GM19452 (cell line): ENCODE data around the gene EPM2AIP1.
"Not testable (repeated sequence)": the region's sequence is repeated elsewhere in the genome, so short reads cannot be mapped to it uniquely, and the experiment has no call there.

Experiments used
- ATAC-seq: cut with Tn5 transposase; IDR thresholded peaks from one replicate; pipeline ENCODE4 v1.9.1; 2021; ENCODE audit not compliant: unreplicated experiment

Gene EPM2AIP1

DNA sequence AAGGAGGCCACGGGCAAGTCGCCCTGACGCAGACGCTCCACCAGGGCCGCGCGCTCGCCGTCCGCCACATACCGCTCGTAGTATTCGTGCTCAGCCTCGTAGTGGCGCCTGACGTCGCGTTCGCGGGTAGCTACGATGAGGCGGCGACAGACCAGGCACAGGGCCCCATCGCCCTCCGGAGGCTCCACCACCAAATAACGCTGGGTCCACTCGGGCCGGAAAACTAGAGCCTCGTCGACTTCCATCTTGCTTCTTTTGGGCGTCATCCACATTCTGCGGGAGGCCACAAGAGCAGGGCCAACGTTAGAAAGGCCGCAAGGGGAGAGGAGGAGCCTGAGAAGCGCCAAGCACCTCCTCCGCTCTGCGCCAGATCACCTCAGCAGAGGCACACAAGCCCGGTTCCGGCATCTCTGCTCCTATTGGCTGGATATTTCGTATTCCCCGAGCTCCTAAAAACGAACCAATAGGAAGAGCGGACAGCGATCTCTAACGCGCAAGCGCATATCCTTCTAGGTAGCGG lies at the start of gene EPM2AIP1:
TSS of gene EPM2AIP1 (minus strand) at position 326 of the 520 bp plus-strand sequence. CDS start at position 272, 54 bp downstream.
- ATAC-seq, result peak; percentile 84

DNA sequence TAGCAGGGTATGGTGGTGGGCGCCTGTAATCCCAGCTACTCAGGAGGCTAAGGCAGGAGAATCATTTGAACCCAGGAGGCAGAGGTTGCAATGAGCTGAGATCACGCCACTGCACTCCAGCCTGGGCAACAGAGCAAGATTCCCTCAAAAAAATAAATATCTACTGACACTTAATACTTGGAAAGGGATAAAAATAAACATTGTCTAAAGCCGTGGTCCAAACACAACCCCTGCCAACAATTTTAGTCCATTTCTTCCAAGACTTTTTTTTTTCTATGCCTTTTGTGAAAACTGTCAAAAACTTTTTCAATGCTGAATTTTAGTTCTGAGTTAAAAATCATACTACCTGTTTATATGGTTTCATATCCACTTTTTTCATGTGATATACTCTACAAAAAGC lies 49.8 kb upstream of the EPM2AIP1 start:
- ATAC-seq, result not testable (repeated sequence)

DNA sequence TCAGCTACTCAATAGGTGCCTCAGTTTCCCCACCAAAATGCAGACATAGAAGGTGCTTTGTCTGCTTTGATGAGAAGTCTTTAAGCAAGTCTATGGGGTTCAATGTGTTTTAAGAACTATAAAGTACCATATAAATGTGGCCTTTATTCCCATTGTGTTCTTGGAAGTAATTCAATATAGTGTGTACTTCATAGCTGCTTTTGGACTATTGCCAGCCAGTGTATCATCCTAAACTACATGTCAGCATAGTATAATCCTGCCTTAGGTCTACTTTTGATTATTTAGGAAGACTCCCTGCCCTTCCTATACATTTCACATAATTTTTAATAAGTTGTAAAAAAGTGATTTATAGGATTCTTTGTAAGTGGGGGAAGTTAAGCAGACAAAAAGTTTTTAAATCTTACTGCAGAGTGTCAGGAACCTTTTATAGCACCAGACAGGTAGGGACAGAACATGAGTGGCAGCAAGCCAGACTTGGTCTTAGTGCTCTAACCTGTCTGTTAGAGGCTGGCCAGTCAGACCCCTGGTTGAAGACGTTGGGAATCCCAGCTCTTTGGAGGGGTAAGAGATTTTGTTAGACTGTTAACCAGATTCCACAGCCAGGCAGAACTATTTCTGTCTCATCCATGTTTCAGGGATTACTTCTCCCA lies 48.7 kb upstream of the EPM2AIP1 start:
- no peak for ATAC-seq

DNA sequence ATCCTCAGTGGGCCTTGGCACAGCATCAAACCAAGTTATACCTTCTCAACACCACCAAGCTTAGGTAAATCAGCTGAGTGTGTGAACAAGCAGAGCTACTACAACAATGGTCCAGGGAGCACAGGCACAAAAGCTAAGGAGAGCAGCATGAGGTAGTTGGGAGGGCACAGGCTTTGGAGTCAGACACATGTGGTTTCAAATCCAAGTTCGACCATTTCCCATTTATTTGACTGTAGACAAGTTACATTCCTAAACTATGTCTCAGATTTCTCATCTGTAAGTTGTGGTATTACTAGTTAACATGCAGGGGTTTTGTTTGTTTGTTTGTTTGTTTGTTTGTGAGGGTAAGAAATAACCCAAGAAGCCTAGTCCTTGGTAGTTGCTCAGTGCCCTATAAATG lies 47.3 kb upstream of the EPM2AIP1 start:
- ATAC-seq, result no peak

DNA sequence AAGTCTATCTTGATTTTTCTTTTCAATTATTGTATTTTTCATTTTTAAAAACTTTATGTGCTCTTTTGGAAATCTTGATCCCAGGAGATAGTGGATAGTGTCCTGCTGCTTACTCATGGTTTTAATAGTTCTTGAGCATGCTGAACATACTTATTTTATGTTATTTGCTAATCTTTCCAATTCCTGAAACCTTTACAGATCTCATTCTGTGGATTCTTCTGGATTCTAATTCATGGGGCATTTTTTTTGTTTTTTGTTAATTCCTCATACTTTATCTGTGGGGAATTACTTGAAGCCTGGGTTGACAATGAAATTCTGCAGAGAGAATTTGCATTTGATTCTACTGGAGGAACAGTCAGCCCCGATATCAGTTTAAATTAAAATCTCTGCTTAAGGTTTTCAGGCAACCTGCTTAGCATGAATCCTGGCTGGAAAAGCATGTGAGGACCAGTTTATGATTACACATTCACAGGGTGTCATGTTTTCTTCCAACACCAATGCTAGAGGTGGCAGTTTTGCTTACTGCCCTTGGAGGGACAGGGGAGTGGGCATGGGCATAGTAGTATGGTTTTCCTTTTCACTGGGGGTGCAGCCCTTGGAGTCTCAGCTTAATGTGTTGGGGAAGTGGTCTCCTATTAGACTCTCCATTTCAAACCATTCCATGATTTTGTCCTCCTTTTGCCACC lies 46.4 kb upstream of the EPM2AIP1 start:
- ATAC-seq, result no peak

DNA sequence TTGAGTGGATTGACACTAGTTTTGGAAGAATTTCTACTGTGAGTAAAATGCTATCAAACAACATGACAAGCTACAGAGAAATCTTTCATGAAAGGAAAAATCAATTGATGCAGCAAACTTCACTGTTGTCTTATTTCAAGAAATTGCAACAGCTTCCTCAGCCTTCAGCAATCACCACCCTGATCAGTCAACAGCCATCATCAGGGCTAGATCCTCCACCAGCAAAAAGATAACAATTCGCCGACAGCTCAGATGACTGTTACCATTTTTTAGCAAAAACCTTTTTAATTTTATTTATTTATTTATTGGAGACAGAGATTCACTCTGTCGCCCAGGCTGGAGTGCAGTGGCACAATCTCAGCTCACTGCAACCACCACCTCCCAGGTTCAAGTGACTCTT lies 44.4 kb upstream of the EPM2AIP1 start:
- ATAC-seq, result no peak

DNA sequence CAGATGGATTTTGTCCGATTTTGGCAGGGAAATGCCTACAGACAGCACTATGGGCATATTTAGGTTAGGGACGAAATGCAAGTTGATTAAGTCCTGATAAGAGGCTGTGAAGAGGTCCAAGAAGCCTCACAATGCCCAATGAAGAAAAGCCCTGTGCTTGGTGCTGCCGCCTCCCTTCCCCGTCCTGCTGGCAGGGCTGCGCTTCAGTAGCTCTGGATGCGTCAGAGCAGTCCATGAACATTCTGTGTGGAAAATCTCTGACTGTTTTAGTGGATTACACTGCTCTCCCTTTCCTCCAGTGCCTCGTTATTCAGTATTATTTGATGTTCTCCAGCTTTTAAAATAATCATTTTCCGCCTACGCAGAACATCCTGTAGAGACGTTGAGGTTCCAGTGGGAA lies 40.0 kb upstream of the EPM2AIP1 start:
- ATAC-seq, result no peak

DNA sequence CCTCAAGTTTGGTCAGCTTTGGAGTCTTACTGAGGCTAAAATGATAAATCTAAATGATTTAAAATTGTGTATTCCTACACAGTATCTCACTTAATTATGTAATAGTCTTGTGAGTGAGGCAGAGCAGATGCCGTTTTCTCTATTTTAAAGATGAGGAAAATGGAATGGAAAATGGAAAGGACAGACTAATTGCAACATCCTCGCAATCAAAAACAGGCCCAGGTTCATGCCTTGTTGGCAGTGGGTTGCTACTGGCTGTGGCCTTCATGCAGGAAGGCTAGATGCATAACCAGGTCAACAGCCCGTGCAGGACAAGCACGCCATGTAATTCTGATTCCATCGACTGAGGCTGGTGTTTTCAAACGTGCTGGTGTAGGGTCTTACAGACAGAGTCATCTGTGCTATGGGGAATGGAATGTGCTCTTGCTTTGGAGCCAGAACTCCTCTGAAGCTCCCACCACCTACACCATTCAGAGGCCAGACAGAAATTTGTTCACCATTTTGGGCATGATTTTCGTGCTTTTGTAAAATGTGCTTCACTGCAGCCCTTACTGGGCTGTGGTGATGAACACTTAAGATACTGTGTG lies 38.3 kb upstream of the EPM2AIP1 start:
- no peak for ATAC-seq

DNA sequence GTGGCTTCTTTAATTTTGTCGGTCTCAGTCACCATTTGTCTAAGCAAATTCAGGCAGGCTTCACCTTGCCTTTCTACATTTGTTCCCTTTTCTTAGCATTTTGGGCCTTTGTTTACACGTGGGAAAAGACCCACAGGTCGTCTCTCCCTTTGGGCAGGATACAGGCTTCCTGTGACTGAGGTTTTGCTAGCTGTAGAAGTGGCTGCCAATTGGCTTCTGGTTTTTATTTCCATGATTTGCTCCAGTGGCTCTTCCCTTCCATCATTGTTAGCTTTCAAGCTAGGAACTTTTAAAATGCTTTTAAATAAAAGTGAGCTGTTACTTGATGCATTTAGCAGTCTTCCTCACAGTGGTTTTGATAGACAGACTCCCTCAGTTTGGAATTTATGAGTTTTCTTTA lies 37.7 kb upstream of the EPM2AIP1 start:
- ATAC-seq, result no peak

DNA sequence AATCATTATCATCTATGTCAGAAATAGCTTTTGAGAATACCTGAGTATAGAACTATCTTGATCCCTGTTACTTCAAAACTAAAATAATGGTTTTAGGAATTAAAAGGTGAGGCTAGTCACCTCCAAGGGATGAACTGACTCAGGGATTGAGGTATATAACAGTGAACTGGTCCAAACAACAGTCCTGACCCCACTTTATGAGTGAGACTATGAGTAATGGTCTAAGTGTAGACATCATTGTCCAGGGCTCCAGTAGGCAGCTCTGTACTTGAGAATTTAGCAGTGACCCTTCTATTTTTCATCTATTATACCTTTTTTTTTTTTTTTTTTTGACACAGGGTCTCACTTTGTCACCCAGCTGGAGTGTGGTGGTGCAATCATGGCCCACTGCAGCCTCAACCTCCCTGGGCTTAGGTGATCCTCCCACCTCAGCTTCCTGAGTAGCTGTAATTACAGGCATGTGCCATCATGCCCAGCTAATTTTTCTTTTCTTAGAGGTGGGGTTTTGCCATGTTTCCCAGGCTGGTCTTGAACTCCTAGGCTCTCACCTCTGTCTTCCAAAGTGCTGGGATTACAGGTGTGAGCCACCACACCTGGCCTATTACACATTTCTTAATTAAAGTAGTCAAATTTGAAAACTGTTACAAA lies 36.7 kb upstream of the EPM2AIP1 start:
- no peak for ATAC-seq

DNA sequence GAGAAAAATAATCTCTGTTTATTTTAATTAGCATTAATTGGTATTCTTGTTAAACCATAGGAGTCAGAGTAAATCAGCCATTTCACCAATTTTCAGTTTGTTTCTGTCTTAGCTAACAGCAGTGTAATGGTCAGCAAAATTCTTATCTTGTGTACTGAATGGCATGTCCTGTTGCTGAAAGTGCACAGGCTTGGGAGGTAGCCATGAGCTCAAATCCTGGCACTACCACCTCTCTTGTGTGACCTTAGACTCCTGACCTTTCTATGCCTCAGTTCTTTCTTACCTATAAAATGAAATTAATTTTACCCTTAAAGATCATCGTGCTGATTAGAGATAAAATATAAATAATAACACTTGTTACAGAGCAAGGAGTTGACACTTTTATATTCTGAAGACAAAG lies 36.2 kb upstream of the EPM2AIP1 start:
- ATAC-seq, result no peak

DNA sequence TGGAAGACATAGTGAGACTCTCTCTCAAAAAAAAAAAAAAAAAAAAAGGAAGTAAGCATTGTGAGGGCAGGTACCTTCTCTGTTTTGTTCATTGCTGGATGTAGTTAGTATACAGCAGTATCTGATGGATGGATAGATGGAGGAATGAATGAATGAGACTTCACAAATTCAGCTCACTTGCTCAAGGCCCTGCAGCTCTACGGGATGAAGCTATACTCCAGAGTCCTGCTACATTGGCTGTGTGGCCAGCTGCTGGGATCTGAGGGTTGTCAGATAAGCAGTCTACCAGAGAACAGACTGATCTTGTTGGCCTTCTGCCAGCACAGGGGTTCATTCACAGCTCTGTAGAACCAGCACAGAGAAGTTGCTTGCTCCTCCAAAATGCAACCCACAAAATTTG lies 35.4 kb upstream of the EPM2AIP1 start:
- no peak for ATAC-seq

DNA sequence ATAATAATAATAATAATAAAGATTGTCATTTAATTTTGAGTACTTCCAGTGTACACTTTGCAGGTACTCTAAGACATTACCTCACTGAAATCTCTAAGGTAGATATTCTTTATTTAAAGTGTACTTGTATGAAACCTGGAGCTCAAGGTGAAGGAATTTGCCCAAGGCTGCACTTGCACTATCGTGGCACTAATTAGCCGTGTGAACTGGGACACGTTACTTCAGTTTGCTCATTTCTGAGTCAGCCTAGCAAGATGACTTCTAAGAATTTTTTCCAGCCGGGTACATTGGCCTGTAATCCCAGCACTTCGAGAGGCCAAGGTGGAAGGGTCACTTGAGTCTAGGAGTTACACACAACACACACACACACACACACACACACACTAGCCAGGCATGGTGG lies 33.9 kb upstream of the EPM2AIP1 start:
- no peak for ATAC-seq

DNA sequence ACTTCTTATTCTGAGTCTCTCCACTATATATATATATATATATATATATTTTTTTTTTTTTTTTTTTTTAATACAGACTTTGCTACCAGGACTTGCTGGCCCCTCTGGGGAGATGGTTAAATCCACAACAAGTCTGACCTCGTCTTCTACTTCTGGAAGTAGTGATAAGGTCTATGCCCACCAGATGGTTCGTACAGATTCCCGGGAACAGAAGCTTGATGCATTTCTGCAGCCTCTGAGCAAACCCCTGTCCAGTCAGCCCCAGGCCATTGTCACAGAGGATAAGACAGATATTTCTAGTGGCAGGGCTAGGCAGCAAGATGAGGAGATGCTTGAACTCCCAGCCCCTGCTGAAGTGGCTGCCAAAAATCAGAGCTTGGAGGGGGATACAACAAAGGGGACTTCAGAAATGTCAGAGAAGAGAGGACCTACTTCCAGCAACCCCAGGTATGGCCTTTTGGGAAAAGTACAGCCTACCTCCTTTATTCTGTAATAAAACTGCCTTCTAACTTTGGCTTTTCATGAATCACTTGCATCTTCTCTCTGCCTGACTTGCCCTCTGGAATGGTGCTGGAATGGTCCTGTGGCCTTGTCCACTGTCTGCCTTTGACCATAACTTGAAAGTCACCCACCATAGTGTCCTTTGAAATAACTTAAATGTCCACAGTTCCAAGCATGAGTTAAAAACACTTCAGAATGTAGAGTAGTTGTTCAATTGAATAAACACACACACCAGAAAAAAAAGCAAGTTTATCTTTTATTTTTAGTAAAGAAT lies 32.8 kb upstream of the EPM2AIP1 start:
- no peak for ATAC-seq

DNA sequence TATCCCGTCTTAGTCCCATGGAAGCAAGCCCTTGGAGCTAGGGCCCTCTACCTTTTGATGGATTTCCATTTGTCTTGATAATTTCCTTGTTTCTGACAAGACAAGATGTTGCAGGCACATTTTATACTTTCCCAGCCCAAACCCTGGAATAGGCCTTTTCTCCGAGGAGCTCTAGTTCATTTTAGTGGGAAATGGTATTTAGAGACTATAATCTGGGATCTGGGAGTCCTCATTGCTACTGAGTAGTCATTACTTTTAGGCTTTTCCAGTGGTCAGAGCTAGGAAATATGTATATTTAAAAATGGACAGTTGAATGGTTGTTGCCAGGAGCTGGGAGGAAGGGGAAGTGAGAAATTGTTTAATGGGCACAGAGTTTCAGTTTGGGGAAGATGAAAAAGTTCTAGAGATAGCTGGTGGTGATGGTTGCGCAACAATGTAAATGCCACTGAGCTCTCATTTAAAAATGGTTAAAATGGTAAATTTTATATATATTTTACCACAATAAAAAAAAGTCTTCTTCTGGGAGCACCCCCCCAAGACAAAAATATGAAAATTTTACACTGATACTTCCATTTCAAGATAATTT lies 32.0 kb upstream of the EPM2AIP1 start:
- no peak for ATAC-seq

DNA sequence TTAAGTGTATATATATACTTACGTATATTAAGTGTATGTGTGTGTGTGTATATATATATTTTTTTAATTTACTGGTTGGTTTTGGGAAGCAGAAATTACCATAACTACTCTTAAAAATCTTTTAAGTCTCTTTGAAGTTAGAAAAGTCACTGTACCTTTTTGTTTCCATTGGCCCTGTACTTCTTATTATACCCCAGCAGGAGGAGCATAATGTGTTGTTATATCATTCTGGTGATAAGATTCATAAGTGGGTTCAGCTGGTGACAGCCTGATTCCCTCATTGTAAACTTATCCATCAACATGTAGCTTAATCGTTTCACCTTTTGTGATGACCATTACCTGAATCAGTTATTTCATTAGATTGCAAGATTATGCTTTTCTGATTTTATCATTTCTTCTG lies 31.2 kb upstream of the EPM2AIP1 start:
- no peak for ATAC-seq

DNA sequence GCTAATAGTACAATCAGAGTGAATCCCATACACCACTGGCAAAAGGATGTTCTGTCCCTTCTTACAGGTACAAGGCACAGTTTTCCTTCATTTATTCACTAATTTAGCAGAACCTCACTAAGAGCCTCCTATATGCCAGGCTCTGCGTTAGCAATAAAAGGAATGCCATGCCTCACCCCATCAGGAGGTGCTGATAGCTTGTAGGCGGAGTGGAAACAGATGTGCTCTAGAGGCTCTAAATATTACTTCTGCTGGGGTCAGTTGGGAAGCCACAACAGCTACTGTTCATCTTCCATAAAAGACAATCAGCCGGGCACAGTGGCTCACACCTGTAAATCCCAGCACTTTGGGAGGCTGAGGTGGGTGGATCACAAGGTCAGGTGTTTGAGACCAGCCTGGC lies 24.8 kb upstream of the EPM2AIP1 start:
- ATAC-seq, result no peak

DNA sequence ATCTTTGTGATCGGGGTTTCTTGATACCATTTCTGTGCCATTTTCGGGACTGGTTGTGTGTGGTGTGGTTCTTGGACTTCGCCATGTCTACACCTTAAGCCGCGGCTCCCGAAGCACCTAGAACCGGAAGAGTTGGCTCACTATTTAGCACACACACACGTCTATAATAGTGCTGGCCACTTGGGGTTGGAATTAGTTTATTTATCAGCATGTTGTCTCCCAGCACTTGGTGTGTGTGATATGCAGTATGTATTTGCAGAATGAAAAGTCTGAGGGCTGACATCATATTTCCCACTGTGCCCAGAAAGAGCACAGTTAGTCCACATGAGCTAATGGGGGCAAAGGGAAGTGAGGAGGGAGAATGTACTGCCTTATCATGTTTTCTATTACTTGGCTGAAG lies 24.0 kb upstream of the EPM2AIP1 start:
- ATAC-seq, result no peak

DNA sequence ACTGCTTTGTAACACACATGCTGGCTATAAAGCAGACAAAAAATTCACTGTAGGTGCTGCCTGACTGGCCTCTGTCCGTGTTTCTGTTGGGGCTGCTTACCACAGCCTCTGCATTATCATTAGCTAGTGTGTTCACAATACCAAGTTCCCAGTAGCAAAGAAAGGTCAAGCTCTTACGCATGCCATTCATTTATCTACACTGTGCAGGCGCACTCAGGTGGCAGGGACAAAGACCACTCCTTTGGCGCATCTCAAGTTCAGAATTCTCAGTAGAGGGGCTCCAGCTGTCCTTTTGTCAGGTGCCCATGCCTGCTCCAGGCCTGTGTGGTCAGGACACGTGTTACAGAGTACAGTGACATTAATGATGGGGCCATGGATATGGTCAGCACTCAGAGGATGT lies 22.7 kb upstream of the EPM2AIP1 start:
- no peak for ATAC-seq

DNA sequence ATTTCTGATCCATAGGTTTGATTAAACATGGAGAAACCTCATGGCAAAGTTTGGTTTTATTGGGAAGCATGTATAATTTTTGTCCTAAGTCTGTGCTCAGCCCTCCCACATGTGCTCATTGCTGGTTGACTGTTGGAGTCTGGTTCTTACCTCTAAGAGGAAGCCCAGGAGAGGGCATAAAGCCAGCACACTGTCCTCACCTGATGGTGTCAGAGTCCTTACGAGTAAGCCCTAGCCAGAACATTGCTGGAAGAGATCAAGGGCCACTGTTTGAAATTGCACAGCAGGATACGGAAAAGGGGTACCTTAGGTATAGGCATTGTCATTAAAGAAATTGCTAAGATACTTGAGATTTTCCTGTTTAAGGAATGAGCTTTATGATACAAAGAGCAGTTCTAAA lies 21.7 kb upstream of the EPM2AIP1 start:
- ATAC-seq, result no peak
